IPS DF 4.7 (cell line): ENCODE results near the gene DUSP10.
A peak's percentile ranks its signal among the peaks of the same experiment; 100 is the strongest.

Experiments
- DNase-seq: peaks from one replicate; pipeline ENCODE4 v3.0.0-alpha.2; 2013; ENCODE audit warnings: low spot score; ENCODE audit errors: extremely low read depth

The DUSP10 gene

DNA sequence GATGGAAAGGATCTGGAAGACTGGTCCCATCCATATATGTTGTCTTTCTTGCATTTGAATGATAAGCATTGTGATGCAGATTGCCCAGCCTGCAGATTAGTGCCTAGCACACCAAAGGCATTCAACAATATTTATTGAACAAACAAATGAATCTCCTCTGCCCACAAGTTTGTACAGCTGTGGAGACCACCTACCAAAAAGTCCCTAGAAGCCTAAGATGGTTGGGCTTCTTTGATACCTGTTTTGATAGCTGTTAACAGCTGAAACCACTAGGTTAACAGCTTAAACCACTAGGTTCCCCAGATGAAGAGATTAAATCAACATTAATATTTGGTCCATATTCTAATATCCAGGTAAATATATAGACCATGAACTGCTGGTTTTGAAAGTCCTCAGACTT, 9.8 kb downstream of the DUSP10 start:
- no peak for DNase-seq

GRCh38 chr1:221729771-221730330, 12.0 kb downstream of the DUSP10 start:
- no peak for DNase-seq

DNA sequence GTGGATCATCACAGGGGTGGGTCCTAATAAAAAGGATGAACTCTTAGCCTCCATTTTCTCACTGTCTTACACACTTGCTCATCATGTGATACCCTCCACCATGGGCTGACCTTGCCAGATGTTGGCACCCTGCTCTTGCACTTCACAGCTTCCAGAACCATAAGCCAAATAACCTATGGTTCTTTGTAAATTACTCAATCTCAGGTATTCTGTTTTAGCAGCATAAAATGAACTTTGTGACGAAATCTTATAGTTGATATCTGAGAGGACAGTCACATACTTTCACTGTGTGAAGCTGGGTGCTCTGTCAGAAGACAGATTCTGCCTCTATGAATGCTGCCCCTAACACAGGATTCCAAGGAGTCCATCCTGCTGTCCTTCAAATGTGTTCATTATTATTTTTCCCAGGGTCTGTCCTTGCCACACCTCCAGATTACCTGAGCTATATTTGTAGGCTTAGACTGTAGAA, 13.8 kb downstream of the DUSP10 start:
- no peak for DNase-seq

DNA sequence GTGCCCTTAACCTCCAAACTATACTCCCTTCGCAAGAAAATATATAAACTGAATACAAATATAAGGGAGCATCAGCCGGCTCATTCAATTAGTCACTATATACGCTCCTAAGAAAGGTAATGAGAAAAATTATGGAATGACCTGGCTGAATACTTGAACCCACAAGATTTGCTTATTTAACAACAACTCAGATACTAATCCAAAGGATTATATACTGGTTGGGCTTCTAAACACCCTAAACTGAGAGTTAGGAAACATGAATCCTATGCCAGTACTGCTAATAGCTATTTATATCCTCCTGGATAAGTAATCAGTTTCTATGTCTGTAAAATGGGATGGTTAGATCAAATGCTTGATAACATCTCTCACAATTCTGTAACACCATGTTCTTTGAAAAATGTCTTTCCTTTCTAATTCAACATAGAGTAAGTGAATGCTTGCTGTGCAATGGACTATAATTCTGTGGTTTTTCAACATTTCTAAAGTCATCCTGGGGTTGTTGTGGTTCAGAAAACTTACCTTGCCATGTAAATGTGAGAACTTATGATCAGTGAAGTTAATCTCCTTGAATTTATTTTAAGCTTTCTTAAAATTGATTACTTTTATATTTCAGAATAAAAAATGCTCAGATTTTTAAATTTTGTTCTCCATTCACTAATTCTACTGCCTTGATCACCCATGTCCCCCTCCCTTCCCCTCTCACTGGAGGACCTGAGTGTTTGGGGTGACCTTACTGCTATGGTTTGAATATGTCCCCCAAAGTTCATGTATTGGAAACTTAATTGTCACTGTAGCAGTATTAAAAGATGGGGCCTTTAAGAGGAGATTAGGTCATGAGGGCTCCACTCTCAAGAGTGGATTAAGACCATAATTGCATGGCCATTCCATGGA, 14.5 kb downstream of the DUSP10 start:
- no peak for DNase-seq

DNA sequence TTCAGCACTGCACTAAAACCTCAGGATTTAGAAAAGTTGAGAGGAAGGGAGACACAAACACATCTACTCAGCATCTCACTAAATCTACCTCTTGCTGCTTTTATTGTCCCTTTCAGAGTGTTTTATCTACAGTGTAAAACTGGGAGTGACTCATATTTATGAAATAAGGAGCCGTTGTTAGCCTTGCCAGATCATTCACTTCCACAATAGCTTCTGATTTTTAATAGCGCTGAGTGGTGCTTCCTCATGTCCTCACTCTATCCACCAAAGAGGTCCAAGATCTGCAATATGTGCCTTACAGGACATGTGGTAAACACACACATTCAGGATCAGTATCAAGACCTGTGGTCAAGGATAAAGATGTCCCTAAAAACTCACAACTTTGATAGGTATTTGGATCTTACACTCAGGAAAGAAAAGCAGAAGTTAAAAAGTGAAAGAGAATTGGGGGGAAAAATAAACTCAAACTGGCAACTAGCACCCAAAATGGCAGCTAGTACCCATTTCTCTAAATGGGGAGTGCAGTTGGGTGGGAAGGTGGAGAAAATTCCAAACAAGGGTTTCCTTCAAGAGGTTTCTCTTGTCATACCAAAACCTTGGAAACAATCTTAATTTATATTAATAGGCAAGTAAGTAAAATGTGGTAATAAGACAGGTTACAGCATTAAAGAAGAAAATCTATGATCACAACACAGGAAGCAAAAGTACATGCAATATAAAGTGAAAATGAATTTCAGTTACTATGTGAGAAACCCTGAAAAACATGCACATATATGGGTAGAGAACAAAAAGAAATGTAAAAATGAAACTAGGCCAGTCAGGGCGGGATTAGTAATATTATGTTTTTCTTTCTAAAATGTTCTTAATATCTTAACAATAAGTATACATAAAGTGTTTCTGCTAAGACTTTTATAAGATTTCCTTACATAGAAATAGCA, 15.9 kb downstream of the DUSP10 start:
- no peak for DNase-seq

- DNase-seq: no peak
Observed at GRCh38 chr1:221724931-221725605, 16.8 kb downstream of the DUSP10 start.

DNA sequence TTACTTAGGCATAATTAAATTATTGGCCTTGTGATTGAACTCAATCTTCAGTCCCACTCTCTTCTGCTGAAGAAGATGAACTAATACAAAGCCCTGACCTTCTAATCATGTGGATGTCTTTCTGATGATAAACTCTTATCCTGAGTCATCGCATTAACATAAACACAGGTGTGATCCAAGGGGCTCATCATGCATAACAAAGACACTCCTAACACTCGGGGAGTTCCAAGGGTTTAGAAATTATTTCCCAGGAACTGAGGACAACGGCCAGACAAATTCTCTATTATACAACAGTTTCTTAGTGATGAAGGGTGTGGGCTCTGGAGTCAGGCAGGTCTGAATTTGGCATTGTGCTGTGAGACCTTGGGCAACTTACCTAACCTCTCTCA, 18.0 kb downstream of the DUSP10 start:
- no peak for DNase-seq

- no peak for DNase-seq
Observed at GRCh38 chr1:221723018-221723847, 18.7 kb downstream of the DUSP10 start.

DNA sequence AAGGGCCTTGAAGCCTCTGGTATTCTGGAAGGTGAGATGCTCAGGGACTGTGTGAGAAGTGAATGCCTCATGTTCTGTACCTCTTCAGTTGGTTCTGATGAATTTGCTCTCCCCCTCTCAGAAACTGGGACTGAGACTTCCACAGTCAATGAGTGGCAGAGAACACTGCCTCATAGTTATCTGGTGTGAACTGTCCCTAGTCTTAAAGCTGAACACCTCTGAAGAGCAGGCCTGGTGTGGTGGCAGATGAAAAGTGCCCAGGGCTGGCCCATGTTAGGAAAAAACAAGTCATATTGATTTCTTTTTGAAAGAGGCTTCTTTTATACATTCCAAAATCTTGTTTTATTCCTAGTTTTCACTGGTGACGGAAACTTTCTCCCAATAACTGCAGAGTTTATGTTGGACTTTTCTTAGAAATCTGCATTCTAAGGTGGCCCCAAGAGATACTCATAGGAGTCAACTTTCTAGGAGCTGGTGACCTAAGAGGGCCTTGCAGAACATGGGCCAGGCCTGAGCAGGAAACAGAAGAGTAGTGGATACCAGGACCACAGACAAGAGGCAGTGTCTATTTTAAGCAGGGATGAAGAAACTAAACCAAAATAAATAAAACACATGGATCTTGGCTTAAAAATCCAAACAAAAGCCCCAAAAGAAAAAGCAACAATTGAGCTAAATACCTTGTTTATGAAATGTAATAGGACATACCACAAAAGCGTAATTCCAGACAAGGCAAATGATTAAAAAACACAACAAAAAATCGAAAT, 19.5 kb downstream of the DUSP10 start:
- DNase-seq: no peak

GRCh38 chr1:221720545-221720944, 21.3 kb downstream of the DUSP10 start:
- no peak for DNase-seq

GRCh38 chr1:221719987-221720386, 21.9 kb downstream of the DUSP10 start:
- no peak for DNase-seq

GRCh38 chr1:221719278-221719597, 22.7 kb downstream of the DUSP10 start:
- DNase-seq: no peak

DNA sequence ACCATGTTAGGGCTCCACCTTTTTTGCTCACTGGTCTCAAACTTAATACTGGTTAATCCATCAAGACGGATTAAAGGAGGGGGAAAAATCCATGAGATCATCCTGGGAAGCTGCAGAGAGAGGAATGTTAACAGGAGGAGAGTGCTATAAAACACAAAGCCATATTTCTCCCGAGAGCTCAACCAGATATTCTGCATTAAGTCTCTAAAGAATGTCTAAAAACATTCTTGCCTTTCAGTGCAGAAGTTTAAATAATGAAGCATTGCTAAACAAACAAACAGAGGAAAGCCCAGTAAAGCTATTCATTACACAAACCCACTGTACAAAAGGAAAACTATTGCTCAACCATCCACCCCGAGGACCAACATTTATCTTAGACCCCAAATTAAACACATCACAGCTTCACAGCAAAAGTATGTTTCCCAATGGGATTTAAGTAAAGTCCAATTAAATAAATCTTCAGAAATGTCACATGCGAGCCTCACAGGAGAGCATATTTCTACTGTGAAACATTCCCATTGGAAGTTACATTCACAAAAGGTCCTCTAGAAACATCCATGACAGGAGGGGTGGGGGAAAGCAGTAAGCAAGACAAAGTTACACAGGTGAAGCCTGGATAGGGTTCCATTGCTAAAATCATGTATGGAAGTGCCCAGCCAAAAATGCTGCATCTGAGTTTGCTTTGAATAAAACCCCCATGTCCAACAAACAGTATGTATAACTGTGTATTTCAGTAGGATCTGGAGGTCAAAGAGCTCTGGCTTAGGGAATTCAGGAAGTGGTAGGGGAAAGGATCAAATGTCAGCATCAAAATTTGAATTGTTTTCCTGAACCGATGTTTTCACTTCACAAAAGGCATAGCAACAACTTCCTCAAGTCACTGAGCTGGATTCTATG, 23.3 kb downstream of the DUSP10 start:
- DNase-seq: no peak

DNA sequence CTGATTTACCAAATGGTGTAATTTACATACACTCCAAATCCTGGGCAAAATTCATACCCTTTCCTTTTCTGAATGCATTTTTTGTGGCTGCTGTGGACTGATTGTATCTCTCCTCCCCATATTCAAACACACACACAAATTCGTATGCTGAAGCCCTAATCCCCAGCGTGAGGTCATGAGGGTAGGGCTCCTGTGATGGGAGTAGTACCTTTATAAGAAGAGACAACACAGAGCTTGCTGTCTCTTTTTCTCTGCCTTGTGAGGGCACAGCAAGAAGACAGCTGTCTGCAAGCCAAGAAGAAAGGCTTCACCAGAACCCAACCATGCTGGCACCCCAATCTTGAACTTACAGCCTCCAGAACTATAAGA, 24.4 kb downstream of the DUSP10 start:
- no peak for DNase-seq

GRCh38 chr1:221716713-221717484, 25.0 kb downstream of the DUSP10 start:
- DNase-seq: no peak

- DNase-seq: peak; percentile 78
Observed at GRCh38 chr1:221715321-221716169, 26.3 kb downstream of the DUSP10 start.
